ENCODE results near the gene JCAD. TPM values are rescaled to one million over a fixed set of nuclear protein-coding genes. Genes with fewer than 3 reads are reported as not detected.

Gene JCAD
- total and polyA plus RNA-seq, 9 donors = 10.0 to 71.7 (median 23.8) TPM

DNA sequence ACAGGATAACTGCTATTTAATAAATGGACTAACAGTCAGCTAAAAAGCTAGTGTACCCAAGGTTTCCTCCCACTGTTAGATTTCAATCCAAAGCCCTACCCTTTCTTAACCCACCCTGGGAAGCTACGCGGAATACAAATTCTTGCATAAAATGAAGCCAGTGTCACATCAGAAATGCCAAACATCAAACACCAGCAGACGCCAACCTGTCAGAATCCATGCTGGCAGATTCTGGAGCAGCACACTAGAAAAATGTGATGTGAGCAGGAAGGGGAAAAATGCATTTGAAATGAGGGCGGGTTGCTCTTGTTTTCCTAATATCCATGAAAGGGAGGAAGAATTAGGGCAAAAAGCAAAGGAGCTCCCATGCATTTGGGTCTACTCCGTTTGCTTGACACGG lies 16.1 kb upstream of the JCAD start:
- DNase-seq = no peak
- TF ChIP-seq EP300 (IDR thresholded peaks at IDR 0.05) (no peak), CTCF (IDR thresholded peaks at IDR 0.05) (no peak), POLR2A (IDR thresholded peaks at IDR 0.05) (no peak)
- no peaks in the 10 kb centered on the region for H3K27me3 ChIP-seq
- no peak overlapping the region for H3K4me3 ChIP-seq
- H3K27ac ChIP-seq = no peak overlapping the region
- intact Hi-C loops (cut with DNase I) = no loop called here
- no peaks in the 10 kb centered on the region for H3K9me3 ChIP-seq
- 89 to 93% (median 92%) methylated on average over 6 of the region's 6 CpGs for WGBS, 3 donors
- H3K36me3 ChIP-seq = no peaks in the 10 kb centered on the region
- H3K4me1 ChIP-seq (ENCODE audit: insufficient read depth) = no peaks in the 10 kb centered on the region

DNA sequence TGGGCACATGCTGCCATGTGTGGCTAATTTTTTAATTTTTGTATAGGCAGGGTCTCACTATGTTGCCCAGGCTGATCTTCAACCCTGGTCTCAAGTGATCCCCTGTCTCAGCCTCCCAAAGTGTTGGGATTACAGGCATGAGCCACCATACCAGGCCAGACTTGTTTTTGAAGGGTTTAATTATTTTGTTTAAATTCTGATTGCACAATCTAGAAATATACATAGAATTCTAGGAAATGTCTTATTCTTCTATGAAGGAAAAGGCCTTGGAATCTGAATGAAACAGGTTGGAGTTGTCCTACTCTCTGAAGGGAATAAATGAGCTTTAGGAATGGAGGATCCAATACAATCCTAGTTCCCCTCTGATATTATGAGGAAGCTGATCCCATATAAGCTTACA lies 15.5 kb upstream of the JCAD start:
- Histone ChIP-seq H3K4me1 (ENCODE audit: insufficient read depth) (no peaks in the 10 kb centered on the region), H3K9me3 (no peaks in the 10 kb centered on the region), H3K27ac (no peak overlapping the region), H3K27me3 (no peaks in the 10 kb centered on the region), H3K36me3 (no peaks in the 10 kb centered on the region), H3K4me3 (no peak overlapping the region)
- TF ChIP-seq EP300 (IDR thresholded peaks at IDR 0.05) (no peak), CTCF (IDR thresholded peaks at IDR 0.05) (no peak), POLR2A (IDR thresholded peaks at IDR 0.05) (no peak)
- intact Hi-C loops (cut with DNase I) = no loop called here
- DNase-seq = no peak

DNA sequence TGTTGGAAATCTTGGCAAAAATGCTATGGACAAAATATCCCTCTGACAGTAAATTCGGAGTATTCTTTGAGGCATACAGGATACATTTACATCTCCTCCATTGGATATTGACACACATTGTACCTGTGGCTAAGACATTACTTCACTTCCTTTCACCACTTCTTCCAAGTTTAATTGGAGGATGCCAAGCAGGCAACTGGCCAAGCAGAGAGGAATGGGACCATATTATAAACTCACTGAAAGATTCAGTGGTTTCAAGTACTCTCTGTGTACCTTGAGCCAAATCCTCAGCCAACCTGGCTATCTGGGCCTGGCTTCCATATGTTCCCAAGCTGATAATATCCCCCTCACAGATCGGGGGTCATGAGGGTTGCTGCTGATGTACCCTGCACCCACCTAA lies 14.7 kb upstream of the JCAD start:
- intact Hi-C loops (cut with DNase I) = no loop called here
- no peaks in the 10 kb centered on the region for H3K4me1 ChIP-seq (ENCODE audit: insufficient read depth)
- H3K9me3 ChIP-seq = no peaks in the 10 kb centered on the region
- H3K27ac ChIP-seq = no peak overlapping the region
- no peak overlapping the region for H3K4me3 ChIP-seq
- no peaks in the 10 kb centered on the region for H3K27me3 ChIP-seq
- TF ChIP-seq POLR2A (IDR thresholded peaks at IDR 0.05) (no peak), EP300 (IDR thresholded peaks at IDR 0.05) (no peak), CTCF (IDR thresholded peaks at IDR 0.05) (no peak)
- 83 to 93% (median 90%) methylated on average over 2 of the region's 2 CpGs for WGBS, 3 donors
- no peak for DNase-seq
- H3K36me3 ChIP-seq = no peaks in the 10 kb centered on the region

- intact Hi-C loops (cut with DNase I) = no loop called here
- no peak overlapping the region for H3K4me3 ChIP-seq
- no peak overlapping the region for H3K27ac ChIP-seq
- H3K4me1 ChIP-seq (ENCODE audit: insufficient read depth) = no peaks in the 10 kb centered on the region
- TF ChIP-seq CTCF (IDR thresholded peaks at IDR 0.05) (no peak), POLR2A (IDR thresholded peaks at IDR 0.05) (no peak), EP300 (IDR thresholded peaks at IDR 0.05) (no peak)
- DNase-seq = no peak
- H3K36me3 ChIP-seq = no peaks in the 10 kb centered on the region
- WGBS, 3 donors = 86 to 88% (median 87%) methylated on average over 4 of the region's 4 CpGs
- no peaks in the 10 kb centered on the region for H3K9me3 ChIP-seq
- H3K27me3 ChIP-seq = no peaks in the 10 kb centered on the region
These were observed 14.3 kb upstream of the JCAD start for GRCh38 chr10:30073767-30074060.

All from ovary (tissue), 9 donors.